Small intestine (tissue), 4 donors: ENCODE results near the gene S100A11. TPM values are rescaled to one million over a fixed set of nuclear protein-coding genes. Genes with fewer than 3 reads are reported as not detected.

Experiments used
- polyA plus RNA-seq, 4 donors: library from polyadenylated mRNA; stranded (reverse) in 3 of 4; unstranded in 1 of 4; fragments of 200-250 nt in 3 of 4; fragments of 120-200 nt in 1 of 4; gene quantifications; one replicate each; pipeline versions ENCODE4 v1.2.1 to v1.2.3, GENCODE V29; 2013
- donor health status: healthy with polysubstance abuse.
- donor health status: Bipolar disorder and iron deficiency.
- donor health status: healthy.

S100A11 gene
- polyA plus RNA-seq, 4 donors, result 237 to 551 (median 408) TPM

Other genes with a start within 250 kb of the S100A11 start
- 1 to 10 TPM in 3 of 4 donors, under 1 TPM in 1; 0.22 to 4.2 (median 2.4) TPM for gene TDRKH, start 246.5 kb downstream of the S100A11 start, polyA plus RNA-seq
- under 1 TPM in 2 of 4 donors, not detected in 2; 0.15 to 0.89 TPM for gene LINGO4, start 231.6 kb downstream of the S100A11 start, polyA plus RNA-seq
- 10 to 100 TPM in 3 of 4 donors, 1 to 10 TPM in 1; 5.4 to 15.2 (median 10.8) TPM for gene RORC, start 205.2 kb downstream of the S100A11 start, polyA plus RNA-seq
- under 1 TPM in 2 of 4 donors, not detected in 2; 0.46 to 0.62 TPM for gene C2CD4D, start 197.2 kb downstream of the S100A11 start, polyA plus RNA-seq
- gene THEM5, start 183.3 kb downstream of the S100A11 start, polyA plus RNA-seq, result under 1 TPM in 1 of 4 donors, not detected in 3; 0.32 TPM
- 10 to 100 TPM in 2 of 4 donors, 1 to 10 TPM in 2; 5.7 to 36.3 (median 9.4) TPM for gene THEM4, start 127.5 kb downstream of the S100A11 start, polyA plus RNA-seq
- 1,000 to 10,000 TPM in 2 of 4 donors, 100 to 1,000 TPM in 2; 547 to 1,355 (median 1,106) TPM for gene S100A10, start 43.1 kb downstream of the S100A11 start, polyA plus RNA-seq
- not detected for gene TCHHL1, start 52.1 kb upstream of the S100A11 start, polyA plus RNA-seq
- gene TCHH, start 78.4 kb upstream of the S100A11 start, polyA plus RNA-seq, result under 1 TPM in 2 of 4 donors, not detected in 2; 0.12 to 0.27 TPM
- gene RPTN, start 122.2 kb upstream of the S100A11 start, polyA plus RNA-seq, result not detected
- gene HRNR, start 187.2 kb upstream of the S100A11 start, polyA plus RNA-seq, result under 1 TPM in 2 of 4 donors, not detected in 2; under 0.01 to 0.13 TPM